Measurements from ENCODE around the gene LDAF1. TPM values are rescaled to one million over a fixed set of nuclear protein-coding genes. Genes with fewer than 3 reads are reported as not detected.
"Not testable (repeated sequence)": the region's sequence is repeated elsewhere in the genome, so short reads cannot be mapped to it uniquely, and the experiment has no call there.

The LDAF1 gene
- total and polyA plus RNA-seq, 4 donors = 21.7 to 33.3 (median 24.1) TPM

GRCh38 chr16:21134053-21134452, 24.4 kb upstream of the LDAF1 start:
- DNase-seq (ENCODE audit: low read depth in 4 of 6, low spot score in 6 of 6) = no peak
- H3K4me1 ChIP-seq (ENCODE audit: control insufficient read depth, insufficient read depth, low read length) = no peaks in the 10 kb centered on the region
- no peak overlapping the region for H3K27ac ChIP-seq (ENCODE audit: low read depth, low read length)
- H3K27me3 ChIP-seq (ENCODE audit: control insufficient read depth, insufficient read depth, low read length) = no peaks in the 10 kb centered on the region
- no peaks in the 10 kb centered on the region for H3K9me3 ChIP-seq (ENCODE audit: control insufficient read depth, insufficient read depth, low read length)
- WGBS (ENCODE audit: insufficient coverage) = 93% methylated on average over 5 of the region's 8 CpGs
- no peak overlapping the region for H3K4me3 ChIP-seq (ENCODE audit: low read depth, low read length)
- no peaks in the 10 kb centered on the region for H3K36me3 ChIP-seq (ENCODE audit: control insufficient read depth, insufficient read depth, low read length)

GRCh38 chr16:21145738-21146137, 12.7 kb upstream of the LDAF1 start:
- Histone ChIP-seq H3K4me1 (ENCODE audit: control insufficient read depth, insufficient read depth, low read length) (peaks cover 4% of the 10 kb centered on the region), H3K27ac (ENCODE audit: low read depth, low read length) (no peak overlapping the region), H3K4me3 (ENCODE audit: low read depth, low read length) (no peak overlapping the region), H3K36me3 (ENCODE audit: control insufficient read depth, insufficient read depth, low read length) (no peaks in the 10 kb centered on the region), H3K9me3 (ENCODE audit: control insufficient read depth, insufficient read depth, low read length) (no peaks in the 10 kb centered on the region), H3K27me3 (ENCODE audit: control insufficient read depth, insufficient read depth, low read length) (no peaks in the 10 kb centered on the region)
- WGBS (ENCODE audit: insufficient coverage) = 75% methylated on average over 2 of the region's 5 CpGs
- DNase-seq (ENCODE audit: low read depth in 4 of 6, low spot score in 6 of 6) = no peak

- 40% methylated on average over 5 of the region's 8 CpGs for WGBS (ENCODE audit: insufficient coverage)
- Histone ChIP-seq H3K27ac (ENCODE audit: low read depth, low read length) (no peak within 1 kb of the TSS), H3K4me1 (ENCODE audit: control insufficient read depth, insufficient read depth, low read length) (peaks cover 5% of the 10 kb centered on the region), H3K27me3 (ENCODE audit: control insufficient read depth, insufficient read depth, low read length) (no peaks in the 10 kb centered on the region), H3K4me3 (ENCODE audit: low read depth, low read length) (no peak within 1 kb of the TSS), H3K36me3 (ENCODE audit: control insufficient read depth, insufficient read depth, low read length) (no peaks in the 10 kb centered on the region), H3K9me3 (ENCODE audit: control insufficient read depth, insufficient read depth, low read length) (no peaks in the 10 kb centered on the region)
- peak in 2 of 6 donors; percentile 50 to 74 for DNase-seq (ENCODE audit: low read depth in 4 of 6, low spot score in 6 of 6)
Observed at GRCh38 chr16:21150375-21151001, 8.0 kb upstream of the LDAF1 start, which contains the start of gene DNAH3. Gene DNAH3 (minus strand): TSS chr16:21150846. CDS start chr16:21150319, 527 bp downstream.

- 86% methylated on average over 41 of the region's 51 CpGs for WGBS (ENCODE audit: insufficient coverage)
Observed at GRCh38 chr16:21152160-21153030, 6.1 kb upstream of the LDAF1 start.

GRCh38 chr16:21153124-21153729, 5.2 kb upstream of the LDAF1 start:
- not testable (repeated sequence) for DNase-seq (ENCODE audit: low read depth in 4 of 6, low spot score in 6 of 6); H3K36me3 ChIP-seq (ENCODE audit: control insufficient read depth, insufficient read depth, low read length); H3K4me3 ChIP-seq (ENCODE audit: low read depth, low read length); H3K27me3 ChIP-seq (ENCODE audit: control insufficient read depth, insufficient read depth, low read length); H3K27ac ChIP-seq (ENCODE audit: low read depth, low read length); H3K9me3 ChIP-seq (ENCODE audit: control insufficient read depth, insufficient read depth, low read length)
- peaks cover 11% of the 10 kb centered on the region for H3K4me1 ChIP-seq (ENCODE audit: control insufficient read depth, insufficient read depth, low read length)
- 95% methylated on average over 9 of the region's 11 CpGs for WGBS (ENCODE audit: insufficient coverage)

More at GRCh38 chr16:21152160-21153030, 6.1 kb upstream of the LDAF1 start:
- not testable (repeated sequence) for H3K4me3 ChIP-seq (ENCODE audit: low read depth, low read length); H3K27ac ChIP-seq (ENCODE audit: low read depth, low read length); H3K36me3 ChIP-seq (ENCODE audit: control insufficient read depth, insufficient read depth, low read length); H3K4me1 ChIP-seq (ENCODE audit: control insufficient read depth, insufficient read depth, low read length); DNase-seq (ENCODE audit: low read depth in 4 of 6, low spot score in 6 of 6); H3K9me3 ChIP-seq (ENCODE audit: control insufficient read depth, insufficient read depth, low read length); H3K27me3 ChIP-seq (ENCODE audit: control insufficient read depth, insufficient read depth, low read length)

GRCh38 chr16:21156011-21156410, 2.5 kb upstream of the LDAF1 start:
- H3K4me1 ChIP-seq (ENCODE audit: control insufficient read depth, insufficient read depth, low read length) = peaks cover 21% of the 10 kb centered on the region
- H3K27me3 ChIP-seq (ENCODE audit: control insufficient read depth, insufficient read depth, low read length); DNase-seq (ENCODE audit: low read depth in 4 of 6, low spot score in 6 of 6); H3K36me3 ChIP-seq (ENCODE audit: control insufficient read depth, insufficient read depth, low read length); H3K27ac ChIP-seq (ENCODE audit: low read depth, low read length); H3K4me3 ChIP-seq (ENCODE audit: low read depth, low read length); H3K9me3 ChIP-seq (ENCODE audit: control insufficient read depth, insufficient read depth, low read length): not testable (repeated sequence)
- no CpG with 5 or more reads among the region's 1 CpG for WGBS (ENCODE audit: insufficient coverage)

- H3K4me1 ChIP-seq (ENCODE audit: control insufficient read depth, insufficient read depth, low read length) = peaks cover 21% of the 10 kb centered on the region
- no peaks in the 10 kb centered on the region for H3K36me3 ChIP-seq (ENCODE audit: control insufficient read depth, insufficient read depth, low read length)
- no peaks in the 10 kb centered on the region for H3K27me3 ChIP-seq (ENCODE audit: control insufficient read depth, insufficient read depth, low read length)
- H3K4me3 ChIP-seq (ENCODE audit: low read depth, low read length) = no peak overlapping the region
- H3K9me3 ChIP-seq (ENCODE audit: control insufficient read depth, insufficient read depth, low read length) = no peaks in the 10 kb centered on the region
- no peak overlapping the region for H3K27ac ChIP-seq (ENCODE audit: low read depth, low read length)
- 69% methylated on average over 2 of the region's 6 CpGs for WGBS (ENCODE audit: insufficient coverage)
- DNase-seq (ENCODE audit: low read depth in 4 of 6, low spot score in 6 of 6) = peak in 3 of 6 donors; percentile 57 to 94 (median 89)
Observed at GRCh38 chr16:21156767-21157467, 1.6 kb upstream of the LDAF1 start.

GRCh38 chr16:21157632-21158031, 842 bp upstream of the LDAF1 start:
- H3K9me3 ChIP-seq (ENCODE audit: control insufficient read depth, insufficient read depth, low read length) = no peaks in the 10 kb centered on the region
- no peaks in the 10 kb centered on the region for H3K27me3 ChIP-seq (ENCODE audit: control insufficient read depth, insufficient read depth, low read length)
- no peak for DNase-seq (ENCODE audit: low read depth in 4 of 6, low spot score in 6 of 6)
- H3K4me3 ChIP-seq (ENCODE audit: low read depth, low read length) = no peak overlapping the region
- no CpG with 5 or more reads among the region's 5 CpGs for WGBS (ENCODE audit: insufficient coverage)
- H3K4me1 ChIP-seq (ENCODE audit: control insufficient read depth, insufficient read depth, low read length) = peaks cover 21% of the 10 kb centered on the region
- no peak overlapping the region for H3K27ac ChIP-seq (ENCODE audit: low read depth, low read length)
- no peaks in the 10 kb centered on the region for H3K36me3 ChIP-seq (ENCODE audit: control insufficient read depth, insufficient read depth, low read length)

- peaks cover 2% of the 10 kb centered on the region for H3K36me3 ChIP-seq (ENCODE audit: control insufficient read depth, insufficient read depth, low read length)
- peaks cover 21% of the 10 kb centered on the region for H3K4me1 ChIP-seq (ENCODE audit: control insufficient read depth, insufficient read depth, low read length)
- H3K27me3 ChIP-seq (ENCODE audit: control insufficient read depth, insufficient read depth, low read length) = no peaks in the 10 kb centered on the region
- peak in 2 of 6 donors; percentile 47 to 52 for DNase-seq (ENCODE audit: low read depth in 4 of 6, low spot score in 6 of 6)
- no peaks in the 10 kb centered on the region for H3K9me3 ChIP-seq (ENCODE audit: control insufficient read depth, insufficient read depth, low read length)
- no peak overlapping the region for H3K27ac ChIP-seq (ENCODE audit: low read depth, low read length)
- peak overlapping the region; percentile 73 for H3K4me3 ChIP-seq (ENCODE audit: low read depth, low read length)
- 10% methylated on average over 13 of the region's 27 CpGs for WGBS (ENCODE audit: insufficient coverage)
Observed at GRCh38 chr16:21159281-21159951, 942 bp downstream of the LDAF1 start.

All from spinal cord (tissue), 10 donors.